ENCODE data around the gene CORO1A. TPM values are rescaled to one million over a fixed set of nuclear protein-coding genes. Genes with fewer than 3 reads are reported as not detected.

The CORO1A gene
- 1.9 and 3.1 TPM in 2 replicates for total RNA-seq (2014; rRNA removed; shearing (Covaris generic); ENCODE audit: low replicate concordance)

DNA sequence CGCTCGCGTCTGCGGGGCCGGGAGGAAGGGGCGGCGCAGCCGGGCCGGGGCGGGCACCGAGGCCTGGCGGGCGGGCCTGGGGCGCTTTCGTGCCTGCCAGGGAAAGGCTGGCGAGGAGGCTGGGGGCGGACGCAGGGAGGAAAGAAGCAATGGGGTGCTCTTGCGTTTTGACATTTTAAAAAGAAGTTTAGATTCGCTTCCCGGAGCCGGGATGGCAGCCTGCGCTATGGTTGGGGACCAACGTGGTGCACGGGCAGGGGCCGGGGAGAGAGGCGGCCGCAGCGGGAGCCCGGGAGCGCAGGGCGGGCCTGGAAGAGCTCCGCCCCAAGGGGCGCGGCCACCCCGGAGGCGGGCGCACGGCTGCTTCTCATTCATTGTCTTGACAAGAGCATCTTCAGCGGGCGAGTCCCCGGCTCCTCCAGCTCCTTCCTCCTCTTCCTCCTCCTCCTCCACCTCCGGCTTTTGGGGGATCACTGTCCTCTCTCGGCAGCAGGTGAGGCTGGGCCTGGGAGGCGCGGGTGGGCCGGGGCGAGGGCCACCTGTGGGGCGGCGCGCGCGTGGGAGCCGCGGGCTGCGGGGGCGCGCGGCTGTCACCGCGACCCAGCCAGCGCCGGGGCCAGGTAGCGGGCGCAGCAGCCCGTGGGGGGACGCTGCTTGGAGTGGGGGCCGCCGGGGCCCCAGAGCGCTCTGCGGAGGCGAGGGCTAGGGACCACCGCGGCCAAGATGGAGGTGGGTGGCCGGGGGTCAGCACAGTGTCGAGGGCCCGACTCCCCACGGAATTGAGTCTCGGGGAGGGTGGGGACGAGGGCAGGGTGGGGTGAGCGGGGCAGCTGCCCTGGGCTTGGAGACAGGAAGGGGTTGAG is at the start of gene CORO1A:
Gene CORO1A, plus strand, starts transcription at position 370 of the 863 bp plus-strand sequence. CDS start 1,608 bp downstream, outside the sequence.
- Histone ChIP-seq H3K9me3 (no peaks in the 10 kb centered on the region), H3K27me3 (no peaks in the 10 kb centered on the region), H3K4me3 (peak within 1 kb of the TSS; percentile 54), H3K36me3 (peaks cover 5% of the 10 kb centered on the region)
- peak; percentile 83 for DNase-seq

DNA sequence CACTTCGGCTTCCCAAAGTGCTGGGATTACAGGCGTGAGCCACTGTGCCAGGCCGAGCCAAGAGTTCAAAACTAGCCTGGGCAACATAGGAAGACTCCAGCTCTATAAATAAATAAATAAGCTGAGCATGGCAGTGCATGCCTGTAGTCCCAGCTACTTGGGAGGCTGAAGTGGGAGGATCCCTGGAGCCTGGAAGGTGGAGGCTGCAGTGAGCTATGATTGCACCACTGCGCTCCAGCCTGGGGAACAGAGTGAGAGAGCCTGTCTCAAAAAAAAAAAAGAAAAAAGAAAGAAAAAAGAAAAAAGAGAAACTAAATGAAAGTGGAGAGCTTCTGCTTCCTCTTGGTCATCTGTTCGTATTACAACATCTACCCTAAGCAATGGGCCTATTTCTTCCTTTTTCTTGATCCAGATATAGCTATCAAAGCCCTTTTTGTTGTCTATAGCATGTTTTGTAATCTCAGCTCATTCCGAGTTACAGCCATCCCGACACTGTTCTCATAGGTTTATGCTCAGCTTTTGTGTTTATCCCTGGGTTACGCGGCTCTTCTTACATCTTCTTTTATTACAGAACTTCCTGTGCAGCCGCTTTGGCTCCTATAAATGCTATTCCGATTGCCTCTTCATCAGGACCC is 46.3 kb upstream of the CORO1A start:
- no peaks in the 10 kb centered on the region for H3K9me3 ChIP-seq
- no peaks in the 10 kb centered on the region for H3K27me3 ChIP-seq
- H3K36me3 ChIP-seq: no peaks in the 10 kb centered on the region
- no peak for DNase-seq
- no peak overlapping the region for H3K4me3 ChIP-seq

DNA sequence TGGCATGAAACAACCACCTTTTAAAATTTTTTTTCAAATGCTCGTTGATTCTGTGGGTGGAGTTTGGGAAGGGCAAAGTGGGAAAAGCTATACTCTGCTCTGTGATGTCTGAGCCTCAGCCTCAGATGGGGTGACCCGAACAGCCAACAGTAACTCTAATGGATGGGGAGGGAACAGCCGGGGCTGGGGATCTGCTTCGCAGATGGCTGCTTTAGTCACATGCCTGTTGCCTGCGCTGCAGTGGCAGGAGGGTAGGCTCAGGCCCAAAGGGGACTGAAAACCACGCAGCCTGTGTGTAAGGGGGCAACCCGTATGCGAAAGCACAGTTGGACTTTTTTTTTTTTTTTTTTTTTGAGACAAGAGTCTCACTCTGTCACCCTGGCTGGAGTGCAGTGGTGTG is 45.5 kb upstream of the CORO1A start:
- Histone ChIP-seq H3K9me3 (no peaks in the 10 kb centered on the region), H3K36me3 (no peaks in the 10 kb centered on the region), H3K27me3 (no peaks in the 10 kb centered on the region), H3K4me3 (no peak overlapping the region)
- DNase-seq: no peak

DNA sequence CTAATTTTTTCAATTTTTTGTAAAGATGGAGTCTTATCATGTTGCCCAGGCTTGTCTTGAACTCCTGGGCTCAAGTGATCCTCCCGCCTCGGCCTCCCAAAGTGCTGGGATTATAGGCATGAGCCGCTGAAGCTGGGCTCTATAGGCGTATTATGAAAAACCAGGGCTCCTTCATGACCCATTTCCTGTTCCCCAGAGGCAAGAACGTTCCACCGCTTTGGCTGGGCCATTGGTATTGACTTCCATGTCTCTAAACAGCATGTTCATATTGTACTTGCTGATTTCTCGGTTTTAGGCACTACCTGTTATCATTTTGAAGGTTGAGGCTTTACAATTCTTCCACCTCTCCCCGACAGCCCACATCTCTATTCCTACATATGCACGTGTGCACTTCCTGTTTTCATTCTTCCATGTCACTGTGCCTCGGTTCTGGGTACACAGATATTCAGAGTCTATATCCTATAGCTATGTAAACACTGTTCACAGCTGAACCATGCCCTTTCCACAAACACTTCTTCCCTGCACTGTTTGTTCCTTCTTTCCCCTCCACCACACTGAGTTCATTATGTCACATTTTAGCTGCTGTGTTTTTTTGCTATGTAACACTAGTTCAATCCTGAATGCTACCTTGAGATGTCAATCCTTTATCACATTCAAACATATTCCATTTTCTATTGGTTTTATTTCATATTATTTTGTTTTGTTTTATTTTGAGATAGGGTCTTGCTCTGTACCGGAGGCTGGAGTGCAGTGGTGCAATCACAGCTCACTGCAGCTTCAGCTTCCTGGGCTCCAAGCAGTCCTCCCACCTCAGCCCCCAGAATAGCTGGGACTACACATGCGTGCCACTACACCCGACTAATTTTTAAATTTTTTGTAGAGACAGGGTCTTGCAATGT is 43.6 kb upstream of the CORO1A start:
- no peaks in the 10 kb centered on the region for H3K36me3 ChIP-seq
- no peak overlapping the region for H3K4me3 ChIP-seq
- H3K9me3 ChIP-seq: no peaks in the 10 kb centered on the region
- no peak for DNase-seq
- no peaks in the 10 kb centered on the region for H3K27me3 ChIP-seq

DNA sequence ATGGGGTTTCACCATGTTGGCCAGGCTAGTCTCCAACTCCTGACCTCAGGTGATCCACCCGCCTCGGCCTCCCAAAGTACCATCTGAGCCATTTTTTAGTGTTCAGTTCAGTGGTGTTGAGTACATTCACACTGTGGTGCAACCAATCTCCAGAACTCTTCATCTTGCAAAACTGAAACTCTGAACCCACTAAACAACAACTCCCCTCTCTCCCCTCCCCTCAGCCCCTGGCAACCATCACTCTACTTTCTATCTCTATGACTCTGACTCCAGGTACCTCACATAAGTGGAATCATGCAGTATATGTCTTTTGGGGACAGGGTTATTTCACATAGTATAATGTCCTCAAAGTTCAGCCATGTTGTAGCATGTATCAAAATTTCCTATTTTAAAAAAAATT is 41.7 kb upstream of the CORO1A start:
- Histone ChIP-seq H3K4me3 (no peak overlapping the region), H3K36me3 (no peaks in the 10 kb centered on the region), H3K27me3 (no peaks in the 10 kb centered on the region), H3K9me3 (no peaks in the 10 kb centered on the region)
- DNase-seq: no peak

DNA sequence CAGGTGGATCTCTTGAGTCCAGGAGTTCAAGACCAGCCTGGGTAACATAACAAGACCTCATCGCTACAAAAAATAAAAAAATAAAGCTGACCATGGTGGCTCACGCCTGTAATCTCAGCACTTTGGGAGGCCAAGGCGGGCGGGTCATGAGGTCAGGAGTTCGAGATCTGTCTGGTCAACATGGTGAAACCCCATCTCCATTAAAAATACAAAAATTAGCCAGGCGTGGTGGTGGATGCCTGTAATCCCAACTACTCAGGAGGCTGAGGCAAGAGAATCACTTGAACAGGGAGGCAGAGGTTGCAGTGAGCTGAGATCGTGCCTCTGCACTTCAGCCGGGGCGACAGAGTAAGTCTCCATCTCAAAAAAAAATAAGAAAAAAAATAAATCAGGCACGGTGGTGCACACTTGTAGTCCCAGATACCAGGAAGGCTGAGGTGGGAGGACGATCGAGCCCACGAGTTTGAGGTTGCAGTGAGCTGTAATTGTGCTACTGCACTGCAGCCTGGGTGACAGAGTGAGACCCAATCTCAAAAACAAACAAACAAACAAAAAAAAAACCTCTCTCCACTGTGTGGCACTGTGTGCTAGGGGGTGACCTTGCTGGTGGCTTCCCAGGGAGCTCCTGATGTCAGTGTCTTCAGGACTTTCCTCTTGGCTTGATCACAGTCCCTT is 40.6 kb upstream of the CORO1A start:
- no peak overlapping the region for H3K4me3 ChIP-seq
- no peak for DNase-seq
- H3K9me3 ChIP-seq: 0 out of 2 replicates have a peak, but pooled peaks cover under 1% of the 10 kb centered on the region
- H3K27me3 ChIP-seq: no peaks in the 10 kb centered on the region
- H3K36me3 ChIP-seq: no peaks in the 10 kb centered on the region

DNA sequence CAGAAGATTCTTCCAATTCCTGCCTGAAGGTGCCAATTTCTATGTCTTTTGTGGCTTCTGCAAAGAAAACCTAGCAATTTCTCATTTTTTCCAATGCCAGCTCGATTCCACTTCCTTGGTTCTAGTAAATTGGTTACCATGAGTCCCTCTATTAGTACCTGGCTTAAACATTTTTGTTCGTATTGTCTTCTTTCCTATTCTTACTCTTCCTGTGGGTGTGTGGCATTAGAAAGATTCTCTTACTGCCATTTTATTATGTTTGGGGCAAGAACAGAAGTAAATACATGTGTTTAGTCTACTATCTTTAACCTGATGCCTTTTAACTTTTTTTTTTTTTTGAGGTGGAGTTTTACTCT is 40.1 kb upstream of the CORO1A start:
- DNase-seq: no peak
- H3K36me3 ChIP-seq: no peaks in the 10 kb centered on the region
- H3K27me3 ChIP-seq: no peaks in the 10 kb centered on the region
- H3K4me3 ChIP-seq: no peak overlapping the region
- H3K9me3 ChIP-seq: 0 out of 2 replicates have a peak, but pooled peaks cover 4% of the 10 kb centered on the region

DNA sequence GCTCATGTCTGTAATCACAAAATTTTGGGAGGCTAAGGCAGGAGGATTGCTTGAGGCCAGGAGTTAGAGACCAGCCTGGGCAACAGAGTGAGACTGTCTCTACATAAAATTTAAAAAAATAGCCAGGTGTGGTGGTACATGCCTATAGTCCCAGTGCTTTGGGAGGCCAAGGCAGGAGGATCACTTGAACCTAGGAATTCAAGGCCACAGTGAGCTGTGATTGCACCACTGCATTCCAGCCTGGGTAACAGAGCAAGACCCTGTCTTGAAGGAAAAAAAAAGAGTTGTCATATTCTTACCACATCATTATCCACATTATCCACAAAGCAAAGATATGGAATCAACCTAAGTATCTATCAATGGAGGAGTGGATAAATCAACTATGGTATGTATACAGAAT is 39.4 kb upstream of the CORO1A start:
- no peak overlapping the region for H3K4me3 ChIP-seq

DNA sequence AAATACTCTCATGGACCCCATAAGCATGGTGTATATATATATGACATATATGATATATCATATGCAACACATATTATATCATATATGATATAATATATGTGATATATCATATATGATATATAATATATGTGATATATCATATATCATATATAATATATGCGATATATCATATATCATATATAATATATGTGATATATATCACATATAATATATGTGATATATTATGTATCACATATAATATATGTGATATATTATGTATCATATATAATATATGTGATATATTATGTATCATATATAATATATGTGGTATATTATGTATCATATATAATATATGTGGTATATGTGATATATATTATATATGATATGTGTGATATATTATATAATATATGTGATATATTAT is 38.5 kb upstream of the CORO1A start:
- Histone ChIP-seq H3K9me3 (peaks cover 17% of the 10 kb centered on the region; the same call in 1 of the 2 replicates), H3K36me3 (no peaks in the 10 kb centered on the region), H3K27me3 (no peaks in the 10 kb centered on the region), H3K4me3 (no peak overlapping the region)
- no peak for DNase-seq

More for the DNA sequence above, 39.4 kb upstream of the CORO1A start:
- Histone ChIP-seq H3K36me3 (no peaks in the 10 kb centered on the region), H3K9me3 (peaks cover 9% of the 10 kb centered on the region; the same call in 1 of the 2 replicates), H3K27me3 (no peaks in the 10 kb centered on the region)
- DNase-seq: no peak

DNA sequence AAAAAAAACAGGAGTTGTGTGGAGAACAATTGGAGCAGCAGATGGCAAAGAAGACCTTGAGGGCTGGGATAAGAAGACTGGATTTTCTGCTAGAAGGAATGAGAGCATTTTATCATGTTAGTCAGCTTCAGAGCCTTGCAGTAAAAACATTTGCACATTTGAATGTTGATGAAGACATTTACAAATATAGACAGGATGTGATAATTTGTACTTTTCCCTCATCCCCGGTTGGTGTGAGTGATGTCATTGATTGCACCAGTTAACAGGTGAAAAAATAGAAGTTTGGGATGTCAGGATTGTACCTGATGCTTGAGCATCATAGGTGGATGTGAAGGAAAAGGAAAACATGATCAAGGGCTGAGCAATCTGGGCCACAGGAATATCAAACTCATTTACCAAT is 37.7 kb upstream of the CORO1A start:
- Histone ChIP-seq H3K9me3 (peaks cover 17% of the 10 kb centered on the region), H3K27me3 (no peaks in the 10 kb centered on the region), H3K36me3 (no peaks in the 10 kb centered on the region), H3K4me3 (no peak overlapping the region)
- no peak for DNase-seq

DNA sequence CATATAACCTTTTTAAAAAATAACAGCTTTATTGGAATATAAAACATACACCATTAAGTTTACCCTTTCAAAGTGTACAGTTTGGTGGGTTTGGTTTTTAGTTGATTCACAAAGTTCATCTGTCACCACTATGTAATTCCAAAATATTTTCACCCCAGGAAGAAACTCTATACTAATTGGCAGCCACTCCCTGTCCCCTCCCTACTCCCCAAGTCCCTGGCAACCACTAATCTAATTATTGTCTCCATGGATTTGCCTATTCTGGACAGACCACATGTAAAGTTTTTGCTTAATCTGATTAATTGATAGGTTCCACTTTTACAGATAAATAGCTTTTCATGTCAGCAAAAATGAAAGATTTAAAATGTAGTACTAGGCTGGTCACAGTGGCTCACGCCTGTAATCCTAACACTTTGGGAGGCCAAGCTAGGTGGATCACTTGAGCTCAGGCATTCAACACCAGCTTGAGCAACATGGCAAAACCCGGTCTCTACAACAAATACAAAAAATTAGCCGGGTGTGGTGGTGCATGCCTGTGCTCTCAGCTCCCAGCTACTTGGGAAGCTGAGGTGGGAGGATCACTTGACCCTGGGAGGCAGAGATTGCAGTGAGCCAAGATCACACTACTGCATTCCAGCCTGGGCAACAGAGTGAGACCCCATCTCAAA is 35.4 kb upstream of the CORO1A start:
- Histone ChIP-seq H3K27me3 (no peaks in the 10 kb centered on the region), H3K36me3 (no peaks in the 10 kb centered on the region), H3K4me3 (no peak overlapping the region), H3K9me3 (peaks cover 17% of the 10 kb centered on the region)
- no peak for DNase-seq

DNA sequence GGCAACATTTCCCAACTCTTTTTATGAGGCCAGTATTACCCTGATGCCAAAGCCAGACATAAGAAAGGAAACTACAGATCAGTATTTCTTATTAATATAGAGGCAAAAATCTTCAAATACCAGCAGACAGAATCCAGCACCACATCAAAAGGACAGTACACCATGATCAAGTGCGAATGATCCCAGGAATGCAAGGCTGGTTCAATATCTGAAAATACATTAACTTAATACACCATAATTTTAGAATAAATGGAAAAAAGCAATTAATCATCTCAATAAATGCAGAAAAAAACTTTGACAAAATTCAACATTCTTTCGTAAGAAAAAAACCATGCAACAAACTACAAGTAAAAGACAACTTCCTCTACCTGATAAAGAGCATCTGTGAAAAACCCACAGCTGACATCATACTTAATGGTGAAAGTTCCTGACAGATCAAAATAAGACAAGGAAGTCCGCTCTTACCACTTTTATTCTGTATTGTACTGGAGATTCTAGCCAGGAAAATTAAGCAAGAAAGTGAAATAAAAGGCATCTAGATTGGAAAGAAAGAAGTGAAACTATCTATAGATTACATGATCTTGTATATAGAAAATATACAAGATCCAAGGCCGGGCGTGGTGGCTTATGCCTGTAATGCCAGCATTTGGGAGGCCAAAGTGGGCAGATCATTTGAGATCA is 34.0 kb upstream of the CORO1A start:
- Histone ChIP-seq H3K27me3 (no peaks in the 10 kb centered on the region), H3K4me3 (no peak overlapping the region), H3K36me3 (no peaks in the 10 kb centered on the region), H3K9me3 (peaks cover 17% of the 10 kb centered on the region)
- DNase-seq: no peak

DNA sequence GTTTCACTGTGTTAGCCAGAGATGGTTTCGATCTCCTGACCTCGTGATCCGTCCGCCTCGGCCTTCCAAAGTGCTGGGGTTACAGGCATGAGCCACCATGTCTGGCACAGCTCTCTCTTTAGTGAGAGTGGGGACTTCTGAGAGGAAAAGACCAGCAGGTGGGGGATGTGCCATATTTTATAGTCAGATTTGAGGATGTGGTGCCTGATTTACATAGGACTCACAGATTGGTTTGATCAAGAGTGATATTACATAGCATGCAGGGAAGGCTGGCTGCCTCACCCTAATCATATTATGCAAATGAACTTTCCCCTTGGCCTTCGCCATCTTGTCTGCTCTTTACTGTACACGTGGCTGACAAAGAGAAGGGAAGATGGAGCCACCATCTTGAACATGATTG is 32.3 kb upstream of the CORO1A start:
- H3K27me3 ChIP-seq: no peaks in the 10 kb centered on the region
- no peak for DNase-seq
- no peaks in the 10 kb centered on the region for H3K36me3 ChIP-seq
- H3K9me3 ChIP-seq: peaks cover 17% of the 10 kb centered on the region
- H3K4me3 ChIP-seq: no peak overlapping the region

DNA sequence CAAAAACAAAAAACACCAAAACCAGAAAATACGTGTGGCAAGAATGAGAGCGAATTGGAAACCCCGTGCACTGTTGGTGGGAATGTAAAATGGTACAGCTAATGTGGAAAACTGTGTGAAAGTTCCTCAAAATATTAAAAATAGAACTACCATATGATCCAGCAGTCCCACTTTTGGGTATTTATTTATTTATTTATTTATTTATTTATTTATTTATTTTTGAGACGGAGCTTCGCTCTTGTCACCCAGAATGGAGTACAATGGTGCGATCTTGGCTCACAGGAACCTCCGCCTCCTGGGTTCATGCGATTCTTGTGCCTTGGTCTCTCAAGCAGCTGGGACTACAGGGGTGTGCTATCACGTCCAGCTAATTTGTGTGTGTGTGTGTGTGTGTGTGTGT is 30.9 kb upstream of the CORO1A start:
- DNase-seq: no peak
- Histone ChIP-seq H3K36me3 (no peaks in the 10 kb centered on the region), H3K4me3 (no peak overlapping the region), H3K9me3 (peaks cover 17% of the 10 kb centered on the region), H3K27me3 (no peaks in the 10 kb centered on the region)

DNA sequence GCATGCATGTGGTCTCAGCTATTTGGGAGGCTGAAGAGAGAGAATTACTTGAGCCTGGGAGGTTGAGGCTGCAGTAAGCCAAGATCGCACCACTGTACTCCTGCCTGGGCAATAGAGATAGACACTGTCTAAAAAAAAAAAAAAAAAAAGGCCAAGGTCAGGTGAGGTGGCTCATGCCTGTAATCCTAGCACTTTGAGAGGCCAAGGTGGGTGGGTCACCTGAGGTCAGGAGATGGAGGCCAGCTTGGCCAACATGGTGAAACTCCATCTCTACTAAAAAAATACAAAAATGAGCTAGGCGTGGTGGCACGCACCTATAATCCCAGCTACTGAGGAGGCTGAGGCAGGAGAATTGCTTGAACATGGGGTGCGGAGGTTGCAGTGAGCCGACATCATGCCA is 28.2 kb upstream of the CORO1A start:
- H3K27me3 ChIP-seq: no peaks in the 10 kb centered on the region
- no peak for DNase-seq
- H3K9me3 ChIP-seq: no peaks in the 10 kb centered on the region; the same call in 1 of the 2 replicates
- H3K4me3 ChIP-seq: no peak overlapping the region
- no peaks in the 10 kb centered on the region for H3K36me3 ChIP-seq
